Measurements from ENCODE around the gene METAP2.
"Not testable (repeated sequence)": the region's sequence is repeated elsewhere in the genome, so short reads cannot be mapped to it uniquely, and the experiment has no call there.

DNA sequence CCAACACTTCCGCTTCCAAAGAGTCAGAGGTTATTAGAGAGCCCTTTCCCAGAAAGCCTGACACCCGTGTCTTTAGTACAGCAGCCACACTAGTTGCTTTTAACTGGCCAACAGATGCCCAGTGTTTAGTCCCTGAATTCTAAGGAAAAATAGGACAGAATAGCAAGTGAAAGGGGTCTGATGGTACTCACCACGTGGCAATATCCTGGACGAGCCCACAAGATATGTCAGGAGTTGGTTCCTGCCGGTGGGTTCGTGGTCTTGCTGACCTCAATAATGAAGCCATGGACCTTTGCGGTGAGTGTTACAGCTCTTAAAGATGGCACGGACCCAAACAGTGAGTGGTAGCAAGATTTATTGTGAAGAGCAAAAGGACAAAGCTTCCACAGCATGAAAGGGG lies 16.3 kb upstream of the METAP2 start:
- TF ChIP-seq, protein P1, sequence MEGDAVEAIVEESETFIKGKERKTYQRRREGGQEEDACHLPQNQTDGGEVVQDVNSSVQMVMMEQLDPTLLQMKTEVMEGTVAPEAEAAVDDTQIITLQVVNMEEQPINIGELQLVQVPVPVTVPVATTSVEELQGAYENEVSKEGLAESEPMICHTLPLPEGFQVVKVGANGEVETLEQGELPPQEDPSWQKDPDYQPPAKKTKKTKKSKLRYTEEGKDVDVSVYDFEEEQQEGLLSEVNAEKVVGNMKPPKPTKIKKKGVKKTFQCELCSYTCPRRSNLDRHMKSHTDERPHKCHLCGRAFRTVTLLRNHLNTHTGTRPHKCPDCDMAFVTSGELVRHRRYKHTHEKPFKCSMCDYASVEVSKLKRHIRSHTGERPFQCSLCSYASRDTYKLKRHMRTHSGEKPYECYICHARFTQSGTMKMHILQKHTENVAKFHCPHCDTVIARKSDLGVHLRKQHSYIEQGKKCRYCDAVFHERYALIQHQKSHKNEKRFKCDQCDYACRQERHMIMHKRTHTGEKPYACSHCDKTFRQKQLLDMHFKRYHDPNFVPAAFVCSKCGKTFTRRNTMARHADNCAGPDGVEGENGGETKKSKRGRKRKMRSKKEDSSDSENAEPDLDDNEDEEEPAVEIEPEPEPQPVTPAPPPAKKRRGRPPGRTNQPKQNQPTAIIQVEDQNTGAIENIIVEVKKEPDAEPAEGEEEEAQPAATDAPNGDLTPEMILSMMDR (IDR thresholded peaks at IDR 0.05) = not testable (repeated sequence)
- TF ChIP-seq POLR2A (IDR thresholded peaks at IDR 0.05) = not testable (repeated sequence)
